Activated CD8-positive, alpha-beta memory T cell treated with anti-CD3 and anti-CD28 coated beads, Interleukin-2, amount 50 U/mL, for 48 hours (primary cell): ENCODE measurements around the gene FCN1.
A peak's percentile ranks its signal among the peaks of the same experiment; 100 is the strongest.

Source experiments
- DNase-seq: peaks from one replicate; pipeline ENCODE4 v3.0.0-alpha.2; 2020

Gene FCN1

GRCh38 chr9:134889386-134890154, 28.1 kb downstream of the FCN1 start:
- peak; percentile 28 for DNase-seq

GRCh38 chr9:134888603-134889190, 29.0 kb downstream of the FCN1 start:
- DNase-seq: peak; percentile 28

GRCh38 chr9:134887686-134888602, 29.8 kb downstream of the FCN1 start:
- peak; percentile 36 for DNase-seq

GRCh38 chr9:134887219-134887618, 30.5 kb downstream of the FCN1 start:
- DNase-seq: peak; percentile 10

GRCh38 chr9:134886413-134886913, 31.2 kb downstream of the FCN1 start:
- DNase-seq: peak; percentile 18

GRCh38 chr9:134885679-134886412, 31.9 kb downstream of the FCN1 start:
- peak; percentile 25 for DNase-seq

GRCh38 chr9:134885001-134885678, 32.6 kb downstream of the FCN1 start:
- DNase-seq: peak; percentile 20

GRCh38 chr9:134884492-134884891, 33.2 kb downstream of the FCN1 start:
- DNase-seq: peak; percentile 25

GRCh38 chr9:134883040-134883782, 34.5 kb downstream of the FCN1 start:
- DNase-seq: peak; percentile 37

- peak; percentile 23 for DNase-seq
Observed at GRCh38 chr9:134882204-134882785, 35.4 kb downstream of the FCN1 start.

- DNase-seq: no peak
Observed at GRCh38 chr9:134881313-134881670, 36.4 kb downstream of the FCN1 start.

- peak; percentile 18 for DNase-seq
Observed at GRCh38 chr9:134880484-134881312, 37.0 kb downstream of the FCN1 start, which contains the start of gene FCN2. Gene FCN2 (plus strand): TSS chr9:134880810. CDS start chr9:134880822, 12 bp downstream.

GRCh38 chr9:134879664-134880483, 37.8 kb downstream of the FCN1 start:
- DNase-seq: no peak

- peak; percentile 23 for DNase-seq
Observed at GRCh38 chr9:134877541-134877940, 40.2 kb downstream of the FCN1 start.

- no peak for DNase-seq
Observed at GRCh38 chr9:134875371-134875770, 42.3 kb downstream of the FCN1 start.

GRCh38 chr9:134872482-134873231, 45.1 kb downstream of the FCN1 start:
- no peak for DNase-seq

- DNase-seq: no peak
Observed at GRCh38 chr9:134871697-134872340, 45.9 kb downstream of the FCN1 start.
